Liver (tissue), 9 donors: ENCODE results near the gene CAPG. TPM values are rescaled to one million over a fixed set of nuclear protein-coding genes. Genes with fewer than 3 reads are reported as not detected.

Experiments used
- DNase-seq: peaks from one replicate; pipeline ENCODE4 v3.0.0-alpha.2; 2017; ENCODE audit warnings: low spot score
- H3K27ac ChIP-seq, 2 donors: one replicate each; pipeline ENCODE4 v1.7.0; 2013; ENCODE audit warnings: inconsistent platforms in 2 of 2, low read length in 2 of 2, control low read depth in 1 of 2, low read depth in 1 of 2, mild to moderate bottlenecking in 1 of 2
- H3K27me3 ChIP-seq, 4 donors: one replicate each; pipeline versions ENCODE4 v1.6.1 to v1.7.0; 2013; ENCODE audit warnings: low read length in 3 of 4, inconsistent platforms in 1 of 4, mild to moderate bottlenecking in 1 of 4, moderate library complexity in 1 of 4; ENCODE audit not compliant: control insufficient read depth in 4 of 4, insufficient read depth in 4 of 4
- H3K36me3 ChIP-seq, 4 donors: one replicate each; pipeline versions ENCODE4 v1.6.1 to v1.7.0; 2013; ENCODE audit warnings: low read length in 3 of 4, mild to moderate bottlenecking in 3 of 4, low read depth in 1 of 4, moderate library complexity in 1 of 4; ENCODE audit not compliant: control insufficient read depth in 4 of 4, insufficient read depth in 3 of 4
- H3K4me1 ChIP-seq, 4 donors: one replicate each; pipeline versions ENCODE4 v1.6.1 to v1.7.0; 2013; ENCODE audit warnings: low read length in 3 of 4, mild to moderate bottlenecking in 3 of 4, moderate library complexity in 1 of 4; ENCODE audit not compliant: control insufficient read depth in 4 of 4, insufficient read depth in 4 of 4
- H3K4me3 ChIP-seq, 3 donors: one replicate each; pipeline versions ENCODE4 v1.6.1 to v1.7.0; 2013; ENCODE audit warnings: low read length in 3 of 3, control low read depth in 1 of 3, low read depth in 1 of 3, mild to moderate bottlenecking in 1 of 3
- H3K9ac ChIP-seq, 2 donors: one replicate each; pipeline ENCODE4 v1.7.0; 2013; ENCODE audit warnings: low read length in 2 of 2, mild to moderate bottlenecking in 2 of 2, moderate library complexity in 2 of 2, control low read depth in 1 of 2, low read depth in 1 of 2
- H3K9me3 ChIP-seq, 4 donors: one replicate each; pipeline versions ENCODE4 v1.6.1 to v1.7.0; 2013; ENCODE audit warnings: low read length in 3 of 4; ENCODE audit not compliant: control insufficient read depth in 4 of 4
- FOXA1 ChIP-seq: IDR thresholded peaks from 2 replicates; pipeline ENCODE4 v1.6.1; 2016; ENCODE audit warnings: antibody characterized with exemption
- FOXA2 ChIP-seq: IDR thresholded peaks from 2 replicates; pipeline ENCODE4 v1.6.1; 2016; ENCODE audit warnings: antibody characterized with exemption
- GABPA ChIP-seq, 2 donors: IDR thresholded peaks in 1 of 2; conservative IDR thresholded peaks in 1 of 2; 2 replicates each; pipeline ENCODE4 v1.6.1; 2016; ENCODE audit warnings: antibody characterized with exemption in 2 of 2, mild to moderate bottlenecking in 1 of 2, moderate library complexity in 1 of 2
- JUND ChIP-seq, 2 donors: IDR thresholded peaks; 2 replicates each; pipeline ENCODE4 v1.6.1; 2016; ENCODE audit warnings: antibody characterized with exemption in 2 of 2
- NR2F2 ChIP-seq: IDR thresholded peaks from 2 replicates; pipeline ENCODE4 v1.6.1; 2016; ENCODE audit warnings: antibody characterized with exemption
- RAD21 ChIP-seq, 2 donors: IDR thresholded peaks; 2 replicates each; pipeline ENCODE4 v1.6.1; 2016; ENCODE audit warnings: antibody characterized with exemption in 2 of 2, mild to moderate bottlenecking in 2 of 2
- RXRA ChIP-seq, 2 donors: IDR thresholded peaks; 2 replicates each; pipeline ENCODE4 v1.6.1; 2017 to 2018; ENCODE audit warnings: antibody characterized with exemption in 2 of 2, mild to moderate bottlenecking in 1 of 2
- YY1 ChIP-seq: IDR thresholded peaks from 2 replicates; pipeline ENCODE4 v1.6.1; 2016; ENCODE audit warnings: antibody characterized with exemption, mild to moderate bottlenecking
- WGBS: extraction: QIAGEN DNeasy Blood & Tissue Kit; methylation state at CpG from one replicate; pipeline ENCODE4 v1.1.7; 2013; 5-methylcytosine and 5-hydroxymethylcytosine counted together
- polyA plus RNA-seq, 2 donors: library from polyadenylated mRNA; stranded (reverse) in 1 of 2; unstranded in 1 of 2; fragments of 200-250 nt in 1 of 2; fragments of >200 nt in 1 of 2; fragmentation: Nextera tagmentation in 1 of 2; extraction: Ambion mirVana in 1 of 2; gene quantifications; one replicate each; pipeline versions ENCODE4 v1.2.1 to v1.2.3, GENCODE V29; 2013 to 2015
- total RNA-seq, 2 donors: library from RNA; depleted of rRNA; stranded (reverse); fragments of >200 nt; gene quantifications; one replicate each; pipeline ENCODE4 v1.2.3, GENCODE V29; 2014
- TF ChIP-seq, protein P1 (sequence below): IDR thresholded peaks from 2 replicates; pipeline ENCODE4 v1.6.1; 2016; ENCODE audit warnings: antibody characterized with exemption, mild to moderate bottlenecking
- TF ChIP-seq, protein P2 (sequence below): fragments of 150-350 bp; IDR thresholded peaks from 2 replicates; pipeline ENCODE4 v1.5.1; 2017; ENCODE audit warnings: improper control_type of control experiment, low read depth, low read length; ENCODE audit not compliant: missing input control
- TF ChIP-seq, protein P3 (sequence below): IDR thresholded peaks from 2 replicates; pipeline ENCODE4 v1.6.1; 2016; ENCODE audit warnings: antibody characterized with exemption
- donor health status: healthy.
- donor health status: healthy.
- donor health status: healthy.
- donor health status: healthy.
- donor health status: healthy.

Gene CAPG
- total and polyA plus RNA-seq, 4 donors = 2.7 to 19.3 (median 5.2) TPM

DNA sequence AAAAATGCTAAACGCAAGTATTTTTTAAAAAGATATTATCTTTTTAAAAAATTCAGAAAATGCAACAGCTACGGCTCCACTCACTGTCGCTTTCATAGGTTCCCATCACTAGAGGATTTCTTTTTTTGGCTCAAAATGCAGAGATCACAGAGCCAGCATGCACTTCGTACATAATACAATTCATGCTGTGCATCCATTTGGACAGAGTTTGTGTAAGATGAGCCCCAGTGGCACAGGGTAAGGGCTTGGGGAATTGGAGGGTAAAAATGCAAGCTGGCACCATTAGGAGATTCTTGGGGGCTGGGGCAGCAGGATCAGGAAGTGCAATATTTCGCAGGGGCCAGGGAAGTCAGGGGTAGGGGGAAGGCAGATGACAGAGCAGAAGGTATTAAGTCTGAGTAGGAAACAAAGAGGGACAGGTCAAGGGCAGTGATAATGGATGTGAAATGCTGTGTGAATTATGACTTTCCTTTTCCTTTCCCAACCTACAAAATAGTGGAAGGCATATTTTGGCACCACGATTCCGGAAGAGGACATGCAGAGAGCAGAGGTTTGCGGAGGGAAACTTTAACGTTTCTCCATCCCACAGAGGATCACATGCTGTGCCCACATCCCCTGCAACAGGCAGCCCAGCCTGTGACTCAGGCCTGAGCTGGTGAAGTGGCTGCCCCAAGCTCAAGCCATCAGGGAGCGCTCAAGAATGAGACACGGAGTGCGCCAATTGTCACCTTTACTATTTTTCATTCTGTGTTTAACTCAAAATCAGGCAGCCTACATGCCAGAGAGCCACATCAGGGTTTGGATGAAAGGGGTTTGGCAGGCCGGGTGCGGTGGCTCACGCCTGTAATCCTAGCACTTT, 4.7 kb downstream of the CAPG start (continued):
- TF ChIP-seq, protein P1, sequence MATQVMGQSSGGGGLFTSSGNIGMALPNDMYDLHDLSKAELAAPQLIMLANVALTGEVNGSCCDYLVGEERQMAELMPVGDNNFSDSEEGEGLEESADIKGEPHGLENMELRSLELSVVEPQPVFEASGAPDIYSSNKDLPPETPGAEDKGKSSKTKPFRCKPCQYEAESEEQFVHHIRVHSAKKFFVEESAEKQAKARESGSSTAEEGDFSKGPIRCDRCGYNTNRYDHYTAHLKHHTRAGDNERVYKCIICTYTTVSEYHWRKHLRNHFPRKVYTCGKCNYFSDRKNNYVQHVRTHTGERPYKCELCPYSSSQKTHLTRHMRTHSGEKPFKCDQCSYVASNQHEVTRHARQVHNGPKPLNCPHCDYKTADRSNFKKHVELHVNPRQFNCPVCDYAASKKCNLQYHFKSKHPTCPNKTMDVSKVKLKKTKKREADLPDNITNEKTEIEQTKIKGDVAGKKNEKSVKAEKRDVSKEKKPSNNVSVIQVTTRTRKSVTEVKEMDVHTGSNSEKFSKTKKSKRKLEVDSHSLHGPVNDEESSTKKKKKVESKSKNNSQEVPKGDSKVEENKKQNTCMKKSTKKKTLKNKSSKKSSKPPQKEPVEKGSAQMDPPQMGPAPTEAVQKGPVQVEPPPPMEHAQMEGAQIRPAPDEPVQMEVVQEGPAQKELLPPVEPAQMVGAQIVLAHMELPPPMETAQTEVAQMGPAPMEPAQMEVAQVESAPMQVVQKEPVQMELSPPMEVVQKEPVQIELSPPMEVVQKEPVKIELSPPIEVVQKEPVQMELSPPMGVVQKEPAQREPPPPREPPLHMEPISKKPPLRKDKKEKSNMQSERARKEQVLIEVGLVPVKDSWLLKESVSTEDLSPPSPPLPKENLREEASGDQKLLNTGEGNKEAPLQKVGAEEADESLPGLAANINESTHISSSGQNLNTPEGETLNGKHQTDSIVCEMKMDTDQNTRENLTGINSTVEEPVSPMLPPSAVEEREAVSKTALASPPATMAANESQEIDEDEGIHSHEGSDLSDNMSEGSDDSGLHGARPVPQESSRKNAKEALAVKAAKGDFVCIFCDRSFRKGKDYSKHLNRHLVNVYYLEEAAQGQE = no peak
- TF ChIP-seq NR2F2 (no peak), YY1 (no peak), RAD21 (IDR thresholded peaks at IDR 0.05) (no peak)

DNA sequence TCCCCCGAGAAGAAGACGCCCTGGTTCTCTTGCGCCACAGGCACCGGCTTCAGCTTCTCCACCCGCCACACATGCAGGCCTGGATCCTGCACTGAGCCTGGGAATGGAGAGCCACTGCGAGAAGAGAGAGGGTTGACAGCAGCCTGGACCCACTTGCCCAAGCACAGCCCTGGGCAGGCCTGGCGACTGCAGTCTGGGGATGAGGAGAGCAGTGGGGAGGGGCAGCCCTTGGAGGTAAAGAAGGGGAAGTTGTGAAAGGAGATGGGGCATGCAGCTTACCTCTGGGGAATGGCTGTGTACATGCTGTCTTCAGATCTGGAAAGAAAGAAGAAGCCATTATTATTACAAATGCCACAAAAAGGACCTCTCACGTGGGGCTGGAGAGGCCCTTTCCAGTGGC, 8.3 kb downstream of the CAPG start:
- Histone ChIP-seq H3K9ac (no peak overlapping the region), H3K4me1 (peaks cover 0 to 4% (median 1%) of the 10 kb centered on the region in 4 donors), H3K27me3 (no peaks in the 10 kb centered on the region), H3K9me3 (no peaks in the 10 kb centered on the region), H3K27ac (no peak overlapping the region), H3K4me3 (no peak overlapping the region), H3K36me3 (no peaks in the 10 kb centered on the region)
- WGBS = 93% methylated on average over 8 of the region's 8 CpGs
- TF ChIP-seq, protein P1 = no peak
- TF ChIP-seq GABPA (IDR thresholded peaks at IDR 0.05 in 1 of 2, conservative IDR thresholded peaks at IDR 0.05 in 1 of 2) = no peak
- no peak for TF ChIP-seq JUND (IDR thresholded peaks at IDR 0.05)
- TF ChIP-seq, protein P2, sequence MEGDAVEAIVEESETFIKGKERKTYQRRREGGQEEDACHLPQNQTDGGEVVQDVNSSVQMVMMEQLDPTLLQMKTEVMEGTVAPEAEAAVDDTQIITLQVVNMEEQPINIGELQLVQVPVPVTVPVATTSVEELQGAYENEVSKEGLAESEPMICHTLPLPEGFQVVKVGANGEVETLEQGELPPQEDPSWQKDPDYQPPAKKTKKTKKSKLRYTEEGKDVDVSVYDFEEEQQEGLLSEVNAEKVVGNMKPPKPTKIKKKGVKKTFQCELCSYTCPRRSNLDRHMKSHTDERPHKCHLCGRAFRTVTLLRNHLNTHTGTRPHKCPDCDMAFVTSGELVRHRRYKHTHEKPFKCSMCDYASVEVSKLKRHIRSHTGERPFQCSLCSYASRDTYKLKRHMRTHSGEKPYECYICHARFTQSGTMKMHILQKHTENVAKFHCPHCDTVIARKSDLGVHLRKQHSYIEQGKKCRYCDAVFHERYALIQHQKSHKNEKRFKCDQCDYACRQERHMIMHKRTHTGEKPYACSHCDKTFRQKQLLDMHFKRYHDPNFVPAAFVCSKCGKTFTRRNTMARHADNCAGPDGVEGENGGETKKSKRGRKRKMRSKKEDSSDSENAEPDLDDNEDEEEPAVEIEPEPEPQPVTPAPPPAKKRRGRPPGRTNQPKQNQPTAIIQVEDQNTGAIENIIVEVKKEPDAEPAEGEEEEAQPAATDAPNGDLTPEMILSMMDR = no peak
- no peak for TF ChIP-seq FOXA1
- no peak for TF ChIP-seq RAD21 (IDR thresholded peaks at IDR 0.05)
- TF ChIP-seq RXRA (IDR thresholded peaks at IDR 0.05) = no peak
- TF ChIP-seq, protein P3, sequence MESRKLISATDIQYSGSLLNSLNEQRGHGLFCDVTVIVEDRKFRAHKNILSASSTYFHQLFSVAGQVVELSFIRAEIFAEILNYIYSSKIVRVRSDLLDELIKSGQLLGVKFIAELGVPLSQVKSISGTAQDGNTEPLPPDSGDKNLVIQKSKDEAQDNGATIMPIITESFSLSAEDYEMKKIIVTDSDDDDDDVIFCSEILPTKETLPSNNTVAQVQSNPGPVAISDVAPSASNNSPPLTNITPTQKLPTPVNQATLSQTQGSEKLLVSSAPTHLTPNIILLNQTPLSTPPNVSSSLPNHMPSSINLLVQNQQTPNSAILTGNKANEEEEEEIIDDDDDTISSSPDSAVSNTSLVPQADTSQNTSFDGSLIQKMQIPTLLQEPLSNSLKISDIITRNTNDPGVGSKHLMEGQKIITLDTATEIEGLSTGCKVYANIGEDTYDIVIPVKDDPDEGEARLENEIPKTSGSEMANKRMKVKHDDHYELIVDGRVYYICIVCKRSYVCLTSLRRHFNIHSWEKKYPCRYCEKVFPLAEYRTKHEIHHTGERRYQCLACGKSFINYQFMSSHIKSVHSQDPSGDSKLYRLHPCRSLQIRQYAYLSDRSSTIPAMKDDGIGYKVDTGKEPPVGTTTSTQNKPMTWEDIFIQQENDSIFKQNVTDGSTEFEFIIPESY = no peak
- no peak for TF ChIP-seq FOXA2
- no peak for TF ChIP-seq YY1
- no peak for DNase-seq
